K562 (cell line): ENCODE data around the gene CDCA5. TPM values are rescaled to one million over a fixed set of nuclear protein-coding genes. Genes with fewer than 3 reads are reported as not detected.

Source experiments
- FOXJ2 ChIP-seq: fragments of 200-800 bp; sonication (Bioruptor generic); IDR thresholded peaks from 2 replicates; pipeline ENCODE4 v1.6.1; 2016; ENCODE audit warnings: missing genetic modification characterization, missing compliant biosample characterization
- FOXP1 ChIP-seq: sonication (generic); formaldehyde crosslinking; IDR thresholded peaks from 2 replicates; pipeline ENCODE4 v1.8.0; 2022; ENCODE audit warnings: mild to moderate bottlenecking, missing genetic modification reagents
- ILK ChIP-seq: fragments of 450-650 bp; IDR thresholded peaks from 2 replicates; pipeline ENCODE4 v1.6.1; 2016; ENCODE audit warnings: missing genetic modification characterization, low read depth, mild to moderate bottlenecking, missing compliant biosample characterization, moderate library complexity, borderline replicate concordance
- KDM4B ChIP-seq, 2 experiments: fragments of 450-650 bp in 1 of 2; sonication (generic) in 1 of 2; IDR thresholded peaks; 2 replicates each; pipeline ENCODE4 v1.6.1; 2016 to 2017; ENCODE audit warnings: borderline replicate concordance in 2 of 2, antibody characterized with exemption in 1 of 2, low read depth in 1 of 2, mild to moderate bottlenecking in 1 of 2
- KDM5B ChIP-seq: fragments of 200-600 bp; sonication (generic); IDR thresholded peaks from 2 replicates; pipeline ENCODE4 v1.6.1; 2012; ENCODE audit warnings: low read depth, mild to moderate bottlenecking, moderate library complexity, low read length, control low read depth, inconsistent platforms; ENCODE audit not compliant: insufficient replicate concordance
- MEF2D ChIP-seq: conservative IDR thresholded peaks from 2 replicates; pipeline ENCODE4 v1.6.1; 2016; ENCODE audit warnings: low read depth, missing genetic modification characterization, missing compliant biosample characterization
- NFE2L1 ChIP-seq: fragments of 450-650 bp; IDR thresholded peaks from 2 replicates; pipeline ENCODE4 v1.6.1; 2016; ENCODE audit warnings: missing genetic modification characterization, low read depth, mild to moderate bottlenecking, missing compliant biosample characterization, moderate library complexity, borderline replicate concordance
- NR2F6 ChIP-seq: fragments of 450-650 bp; formaldehyde crosslinking; IDR thresholded peaks from 2 replicates; pipeline ENCODE4 v1.4.0; 2020; ENCODE audit warnings: mild to moderate bottlenecking
- RFX1 ChIP-seq: fragments of 450-650 bp; IDR thresholded peaks from 2 replicates; pipeline ENCODE4 v1.6.1; 2016; ENCODE audit warnings: mild to moderate bottlenecking, moderate library complexity
- SMAD3 ChIP-seq: fragments of 450-650 bp; formaldehyde crosslinking; conservative IDR thresholded peaks from 2 replicates; pipeline ENCODE4 v1.4.0; 2020; ENCODE audit warnings: mild to moderate bottlenecking
- TAF1 ChIP-seq: IDR thresholded peaks from 2 replicates; pipeline ENCODE4 v1.6.1; 2011; ENCODE audit warnings: mild to moderate bottlenecking, low read length, moderate library complexity; ENCODE audit not compliant: insufficient read depth, control insufficient read depth, severe bottlenecking; ENCODE audit errors: extremely low read depth
- ZNF174 ChIP-seq: fragments of 250-450 bp; sonication (Bioruptor Pico); IDR thresholded peaks from 2 replicates; pipeline ENCODE4 v1.4.0; 2020; ENCODE audit warnings: mild to moderate bottlenecking
- ZNF175 ChIP-seq: fragments of 200-800 bp; sonication (Bioruptor generic); IDR thresholded peaks from 2 replicates; pipeline ENCODE4 v1.6.1; 2016; ENCODE audit warnings: low read depth, mild to moderate bottlenecking, missing genetic modification characterization, missing compliant biosample characterization
- polyA plus RNA-seq, 8 experiments: library from polyadenylated mRNA; depleted of rRNA in 4 of 8; stranded (reverse) in 5 of 8; unstranded in 3 of 8; fragments of >200 nt; fragmentation: Nextera tagmentation in 2 of 8; fragmentation: Illumina TruSeq in 1 of 8; extraction: Ambion mirVana in 2 of 8; extraction: Trizol in 1 of 8; gene quantifications; 2 replicates each; pipeline versions ENCODE4 v1.2.1 to v1.2.3, GENCODE V29; 2011 to 2014; ENCODE audit warnings: inconsistent platforms in 1 of 8, missing spikeins in 1 of 8
- total RNA-seq, 7 experiments: library from RNA; depleted of rRNA in 6 of 7; stranded (reverse); fragments of >200 nt in 6 of 7; fragmentation: Illumina TruSeq in 2 of 7; extraction: Trizol in 2 of 7; gene quantifications; 2 replicates each; pipeline versions ENCODE4 v1.2.1 to v1.2.3, GENCODE V29; 2011 to 2021; ENCODE audit warnings: low replicate concordance in 1 of 7
- TF ChIP-seq, protein P1 (sequence below): sonication (generic); formaldehyde crosslinking; IDR thresholded peaks from 2 replicates; pipeline ENCODE4 v1.8.1; 2023; ENCODE audit warnings: missing genetic modification reagents, mild to moderate bottlenecking, borderline replicate concordance
- TF ChIP-seq, protein P2 (sequence below): sonication (generic); formaldehyde crosslinking; IDR thresholded peaks from 2 replicates; pipeline ENCODE4 v1.8.0; 2023; ENCODE audit warnings: mild to moderate bottlenecking, missing genetic modification reagents
- TF ChIP-seq, protein P3 (sequence below): fragments of 250-450 bp; sonication (Bioruptor Pico); IDR thresholded peaks from 2 replicates; pipeline ENCODE4 v1.5.0; 2021; ENCODE audit warnings: mild to moderate bottlenecking, borderline replicate concordance

Gene CDCA5
- total and polyA plus RNA-seq, 9 of the 15 experiments (the other 6 are each of a cell fraction or from before 2014, with no cell fraction given) = 18.9 to 94.3 (median 64.6) TPM

DNA sequence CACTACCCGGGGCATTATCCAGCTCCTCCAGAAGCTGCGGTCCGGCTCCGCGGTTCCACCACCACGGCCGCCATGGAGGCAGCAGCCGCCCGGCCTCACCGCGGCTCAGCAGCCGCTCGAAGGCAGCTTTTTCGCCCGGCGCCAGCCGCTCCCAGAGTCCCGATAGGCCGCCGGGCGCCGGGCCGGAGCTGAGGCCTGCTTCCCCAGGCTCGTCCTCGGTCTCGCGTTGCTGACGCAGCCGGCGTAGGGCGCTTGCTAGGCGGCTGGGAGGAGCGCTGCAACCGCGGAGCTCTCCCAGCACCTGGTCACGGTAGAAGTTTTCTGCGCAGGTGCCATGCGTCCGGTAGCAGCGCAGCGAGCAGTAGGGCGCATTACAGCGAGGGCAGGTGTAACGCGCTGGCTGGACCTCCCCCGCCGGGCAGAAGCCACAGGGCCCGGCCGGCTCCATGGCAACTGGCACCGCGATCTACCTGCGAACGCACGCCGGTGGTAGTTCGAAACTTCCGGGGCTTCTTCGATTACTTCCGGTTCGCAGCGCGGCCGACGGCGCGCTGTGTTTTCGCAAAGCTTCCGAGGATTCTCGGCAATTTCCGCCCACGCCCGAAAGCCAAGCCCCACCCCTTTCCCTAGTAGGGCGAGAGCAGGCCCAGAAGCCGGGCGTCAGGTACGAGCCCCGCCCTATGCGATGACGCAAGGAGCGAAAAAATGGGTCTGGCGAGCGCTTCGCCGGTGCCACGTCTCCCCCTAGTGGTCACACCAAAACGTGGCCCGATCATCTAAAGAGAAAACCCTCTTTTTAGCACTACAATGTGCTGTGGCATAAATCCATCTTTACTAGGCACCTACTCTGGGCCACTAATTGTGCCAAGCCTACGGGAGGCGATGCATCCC lies 33.6 kb upstream of the CDCA5 start, which contains the start of gene ZNHIT2 (continued):
- no peak for TF ChIP-seq NFE2L1 (tag)
- no peak for TF ChIP-seq SMAD3 (CRISPR knock-in tag)
- TF ChIP-seq, protein P1, sequence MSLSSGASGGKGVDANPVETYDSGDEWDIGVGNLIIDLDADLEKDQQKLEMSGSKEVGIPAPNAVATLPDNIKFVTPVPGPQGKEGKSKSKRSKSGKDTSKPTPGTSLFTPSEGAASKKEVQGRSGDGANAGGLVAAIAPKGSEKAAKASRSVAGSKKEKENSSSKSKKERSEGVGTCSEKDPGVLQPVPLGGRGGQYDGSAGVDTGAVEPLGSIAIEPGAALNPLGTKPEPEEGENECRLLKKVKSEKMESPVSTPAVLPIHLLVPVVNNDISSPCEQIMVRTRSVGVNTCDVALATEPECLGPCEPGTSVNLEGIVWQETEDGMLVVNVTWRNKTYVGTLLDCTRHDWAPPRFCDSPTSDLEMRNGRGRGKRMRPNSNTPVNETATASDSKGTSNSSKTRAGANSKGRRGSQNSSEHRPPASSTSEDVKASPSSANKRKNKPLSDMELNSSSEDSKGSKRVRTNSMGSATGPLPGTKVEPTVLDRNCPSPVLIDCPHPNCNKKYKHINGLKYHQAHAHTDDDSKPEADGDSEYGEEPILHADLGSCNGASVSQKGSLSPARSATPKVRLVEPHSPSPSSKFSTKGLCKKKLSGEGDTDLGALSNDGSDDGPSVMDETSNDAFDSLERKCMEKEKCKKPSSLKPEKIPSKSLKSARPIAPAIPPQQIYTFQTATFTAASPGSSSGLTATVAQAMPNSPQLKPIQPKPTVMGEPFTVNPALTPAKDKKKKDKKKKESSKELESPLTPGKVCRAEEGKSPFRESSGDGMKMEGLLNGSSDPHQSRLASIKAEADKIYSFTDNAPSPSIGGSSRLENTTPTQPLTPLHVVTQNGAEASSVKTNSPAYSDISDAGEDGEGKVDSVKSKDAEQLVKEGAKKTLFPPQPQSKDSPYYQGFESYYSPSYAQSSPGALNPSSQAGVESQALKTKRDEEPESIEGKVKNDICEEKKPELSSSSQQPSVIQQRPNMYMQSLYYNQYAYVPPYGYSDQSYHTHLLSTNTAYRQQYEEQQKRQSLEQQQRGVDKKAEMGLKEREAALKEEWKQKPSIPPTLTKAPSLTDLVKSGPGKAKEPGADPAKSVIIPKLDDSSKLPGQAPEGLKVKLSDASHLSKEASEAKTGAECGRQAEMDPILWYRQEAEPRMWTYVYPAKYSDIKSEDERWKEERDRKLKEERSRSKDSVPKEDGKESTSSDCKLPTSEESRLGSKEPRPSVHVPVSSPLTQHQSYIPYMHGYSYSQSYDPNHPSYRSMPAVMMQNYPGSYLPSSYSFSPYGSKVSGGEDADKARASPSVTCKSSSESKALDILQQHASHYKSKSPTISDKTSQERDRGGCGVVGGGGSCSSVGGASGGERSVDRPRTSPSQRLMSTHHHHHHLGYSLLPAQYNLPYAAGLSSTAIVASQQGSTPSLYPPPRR (CRISPR knock-in tag) = no peak
- TF ChIP-seq FOXP1 (CRISPR knock-in tag) = peak; percentile 90
- TF ChIP-seq, protein P2, sequence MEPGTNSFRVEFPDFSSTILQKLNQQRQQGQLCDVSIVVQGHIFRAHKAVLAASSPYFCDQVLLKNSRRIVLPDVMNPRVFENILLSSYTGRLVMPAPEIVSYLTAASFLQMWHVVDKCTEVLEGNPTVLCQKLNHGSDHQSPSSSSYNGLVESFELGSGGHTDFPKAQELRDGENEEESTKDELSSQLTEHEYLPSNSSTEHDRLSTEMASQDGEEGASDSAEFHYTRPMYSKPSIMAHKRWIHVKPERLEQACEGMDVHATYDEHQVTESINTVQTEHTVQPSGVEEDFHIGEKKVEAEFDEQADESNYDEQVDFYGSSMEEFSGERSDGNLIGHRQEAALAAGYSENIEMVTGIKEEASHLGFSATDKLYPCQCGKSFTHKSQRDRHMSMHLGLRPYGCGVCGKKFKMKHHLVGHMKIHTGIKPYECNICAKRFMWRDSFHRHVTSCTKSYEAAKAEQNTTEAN (CRISPR knock-in tag) = no peak
- TF ChIP-seq KDM4B (IDR thresholded peaks at IDR 0.05; ENCODE audit: borderline replicate concordance in 2 of 2, low read depth in 1 of 2) = peak in 1 of 2 experiments; percentile 85; a peak in 2 of 4 replicates
- no peak for TF ChIP-seq ILK (tag)
- TF ChIP-seq, protein P3, sequence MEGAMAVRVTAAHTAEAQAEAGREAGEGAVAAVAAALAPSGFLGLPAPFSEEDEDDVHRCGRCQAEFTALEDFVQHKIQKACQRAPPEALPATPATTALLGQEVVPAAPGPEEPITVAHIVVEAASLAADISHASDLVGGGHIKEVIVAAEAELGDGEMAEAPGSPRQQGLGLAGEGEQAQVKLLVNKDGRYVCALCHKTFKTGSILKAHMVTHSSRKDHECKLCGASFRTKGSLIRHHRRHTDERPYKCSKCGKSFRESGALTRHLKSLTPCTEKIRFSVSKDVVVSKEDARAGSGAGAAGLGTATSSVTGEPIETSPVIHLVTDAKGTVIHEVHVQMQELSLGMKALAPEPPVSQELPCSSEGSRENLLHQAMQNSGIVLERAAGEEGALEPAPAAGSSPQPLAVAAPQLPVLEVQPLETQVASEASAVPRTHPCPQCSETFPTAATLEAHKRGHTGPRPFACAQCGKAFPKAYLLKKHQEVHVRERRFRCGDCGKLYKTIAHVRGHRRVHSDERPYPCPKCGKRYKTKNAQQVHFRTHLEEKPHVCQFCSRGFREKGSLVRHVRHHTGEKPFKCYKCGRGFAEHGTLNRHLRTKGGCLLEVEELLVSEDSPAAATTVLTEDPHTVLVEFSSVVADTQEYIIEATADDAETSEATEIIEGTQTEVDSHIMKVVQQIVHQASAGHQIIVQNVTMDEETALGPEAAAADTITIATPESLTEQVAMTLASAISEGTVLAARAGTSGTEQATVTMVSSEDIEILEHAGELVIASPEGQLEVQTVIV (CRISPR knock-in tag) = no peak
- no peak for TF ChIP-seq ZNF175 (CRISPR knock-in tag)
- no peak for TF ChIP-seq ZNF174 (CRISPR knock-in tag)
- peak; percentile 93 for TF ChIP-seq RFX1
- no peak for TF ChIP-seq NR2F6 (CRISPR knock-in tag)
- no peak for TF ChIP-seq FOXJ2 (tag)
- no peak for TF ChIP-seq MEF2D (tag)
- peak; percentile 54 for TF ChIP-seq TAF1
- peak; percentile 61 for TF ChIP-seq KDM5B
